NCI-H2081 (cell line): ENCODE data around the gene SPATA31D1.

Source experiments
- DNase-seq, 2 experiments: peaks; one replicate each; lab custom pipeline; 2025; lab: John Stamatoyannopoulos, UW

Gene SPATA31D1

DNA sequence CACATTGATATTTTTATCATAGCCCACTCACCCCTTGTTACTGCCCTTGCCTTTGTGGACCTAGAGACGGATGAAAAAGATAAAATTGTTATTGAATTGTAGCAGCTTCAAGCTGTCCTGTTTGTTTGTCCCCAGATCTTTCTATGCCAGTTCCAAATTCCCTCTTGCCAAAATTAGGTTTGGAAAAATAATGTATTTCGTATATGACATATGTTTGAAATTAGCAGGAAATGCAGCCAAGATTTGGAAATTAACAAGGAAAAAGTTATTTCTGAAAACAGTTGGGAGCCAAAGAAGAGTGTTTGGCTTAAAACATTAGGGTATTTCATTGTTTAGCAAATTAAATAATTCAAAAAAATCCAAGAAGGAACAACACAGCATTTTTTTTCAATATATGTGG lies 33.5 kb downstream of the SPATA31D1 start:
- DNase-seq: no peak

DNA sequence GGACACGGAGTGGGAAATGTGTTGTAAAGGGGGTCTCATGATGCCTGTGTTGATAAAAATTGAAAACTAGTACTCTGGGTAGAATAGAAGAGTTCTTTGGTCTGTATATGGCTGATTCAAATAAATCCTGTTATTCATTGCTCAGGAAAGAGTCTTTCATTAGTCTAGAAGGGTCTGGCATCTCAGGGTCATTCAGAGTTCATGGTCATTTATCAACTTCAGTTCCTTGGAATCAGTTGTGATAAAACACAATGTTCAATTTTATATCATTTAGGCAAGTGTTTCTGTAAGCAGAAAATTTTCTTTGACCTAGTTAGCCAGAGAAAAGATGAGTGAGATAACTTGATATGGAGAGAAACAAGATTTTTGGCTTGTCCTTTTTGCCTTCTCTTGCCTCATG lies 36.3 kb downstream of the SPATA31D1 start:
- no peak for DNase-seq

GRCh38 chr9:82031538-82032280 lies 43.1 kb downstream of the SPATA31D1 start:
- DNase-seq: no peak

GRCh38 chr9:82034956-82035731 lies 46.6 kb downstream of the SPATA31D1 start:
- DNase-seq: no peak

DNA sequence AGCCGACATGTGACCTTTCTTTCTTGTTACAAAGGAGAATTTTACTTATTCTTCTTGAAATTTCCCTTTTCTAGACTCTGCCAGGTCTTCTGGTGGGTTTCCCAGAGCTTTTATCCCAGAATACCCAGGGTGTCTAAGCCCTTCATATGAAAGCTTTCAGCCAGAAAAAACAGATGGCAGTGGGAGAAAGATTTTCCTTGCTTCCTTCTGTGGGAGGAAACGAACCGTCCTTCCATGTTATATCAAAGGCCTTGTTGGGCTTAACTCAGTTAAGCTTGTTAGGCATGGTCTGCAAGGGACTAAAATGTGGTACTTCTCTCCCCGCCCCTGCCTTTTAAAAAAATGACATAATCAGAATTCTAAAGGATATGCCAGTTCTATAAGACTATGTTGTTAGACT lies 47.5 kb downstream of the SPATA31D1 start:
- no peak for DNase-seq

GRCh38 chr9:82037126-82037525 lies 48.6 kb downstream of the SPATA31D1 start:
- no peak for DNase-seq

GRCh38 chr9:82038897-82039296 lies 50.3 kb downstream of the SPATA31D1 start:
- DNase-seq: no peak
